ENCODE data around the gene SLC26A3. TPM values are rescaled to one million over a fixed set of nuclear protein-coding genes. Genes with fewer than 3 reads are reported as not detected.

Gene SLC26A3
- total RNA-seq, 1 experiment from 2014 or later, result not detected

GRCh38 chr7:107792364-107792763, 10.7 kb downstream of the SLC26A3 start:
- no peak overlapping the region for H3K27ac ChIP-seq (ENCODE audit: insufficient read length, low read depth, low read length)
- peaks cover 5% of the 10 kb centered on the region; the same call in 1 of the 2 replicates for H3K4me1 ChIP-seq (ENCODE audit: insufficient read depth, low read length)
- H3K18ac ChIP-seq (ENCODE audit: insufficient read length, low read depth, low read length), result no peak overlapping the region
- no CpG with 5 or more reads among the region's 6 CpGs for WGBS (ENCODE audit: extremely low coverage, insufficient read length, low lambda C conversion rate)
- TF ChIP-seq, protein P1, sequence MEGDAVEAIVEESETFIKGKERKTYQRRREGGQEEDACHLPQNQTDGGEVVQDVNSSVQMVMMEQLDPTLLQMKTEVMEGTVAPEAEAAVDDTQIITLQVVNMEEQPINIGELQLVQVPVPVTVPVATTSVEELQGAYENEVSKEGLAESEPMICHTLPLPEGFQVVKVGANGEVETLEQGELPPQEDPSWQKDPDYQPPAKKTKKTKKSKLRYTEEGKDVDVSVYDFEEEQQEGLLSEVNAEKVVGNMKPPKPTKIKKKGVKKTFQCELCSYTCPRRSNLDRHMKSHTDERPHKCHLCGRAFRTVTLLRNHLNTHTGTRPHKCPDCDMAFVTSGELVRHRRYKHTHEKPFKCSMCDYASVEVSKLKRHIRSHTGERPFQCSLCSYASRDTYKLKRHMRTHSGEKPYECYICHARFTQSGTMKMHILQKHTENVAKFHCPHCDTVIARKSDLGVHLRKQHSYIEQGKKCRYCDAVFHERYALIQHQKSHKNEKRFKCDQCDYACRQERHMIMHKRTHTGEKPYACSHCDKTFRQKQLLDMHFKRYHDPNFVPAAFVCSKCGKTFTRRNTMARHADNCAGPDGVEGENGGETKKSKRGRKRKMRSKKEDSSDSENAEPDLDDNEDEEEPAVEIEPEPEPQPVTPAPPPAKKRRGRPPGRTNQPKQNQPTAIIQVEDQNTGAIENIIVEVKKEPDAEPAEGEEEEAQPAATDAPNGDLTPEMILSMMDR (conservative IDR thresholded peaks at IDR 0.05), result no peak
- no peak overlapping the region for H4K8ac ChIP-seq (replicated peaks; ENCODE audit: insufficient read length, low read depth, low read length)
- no peaks in the 10 kb centered on the region for H3K9me3 Mint-ChIP-seq
- H3K4me2 ChIP-seq (ENCODE audit: insufficient read depth, insufficient read length, low read length), result no peak overlapping the region
- no peak overlapping the region for H3K9ac ChIP-seq (ENCODE audit: extremely low read depth, insufficient read length, low read length)
- H3K79me1 ChIP-seq (ENCODE audit: insufficient read depth, low read depth, low read length, poor library complexity, severe bottlenecking), result no peaks in the 10 kb centered on the region
- H3K27me3 ChIP-seq (ENCODE audit: insufficient read depth, low read length), result no peaks in the 10 kb centered on the region
- no peak overlapping the region for H2AFZ ChIP-seq (ENCODE audit: low read length)
- H4K91ac ChIP-seq (ENCODE audit: insufficient read length, low read depth, low read length), result no peak overlapping the region
- H3K4me1 Mint-ChIP-seq, result peaks cover 12 to 15% of the 10 kb centered on the region in 2 experiments; a peak in 3 of 4 replicates
- H4K5ac ChIP-seq (ENCODE audit: insufficient read length, low read depth, low read length), result no peak overlapping the region
- no peaks in the 10 kb centered on the region for H3K9me3 ChIP-seq (ENCODE audit: control insufficient read depth, low read depth, low read length)
- no peak for DNase-seq
- H3K56ac ChIP-seq (ENCODE audit: insufficient read length, low read depth, low read length), result no peak overlapping the region
- no peaks in the 10 kb centered on the region for H4K20me1 ChIP-seq (ENCODE audit: control insufficient read depth, insufficient read depth, insufficient read length)
- H2BK120ac ChIP-seq (ENCODE audit: low read depth, low read length, poor library complexity, severe bottlenecking), result no peak overlapping the region
- H2BK12ac ChIP-seq (ENCODE audit: insufficient read length, low read depth, low read length), result no peak overlapping the region
- H3K14ac ChIP-seq (ENCODE audit: insufficient read depth, low read length), result no peak overlapping the region
- H2AK5ac ChIP-seq (ENCODE audit: insufficient read length, low read length), result no peak overlapping the region
- H3T11ph ChIP-seq (ENCODE audit: low read length), result no peak overlapping the region
- H3K27me3 Mint-ChIP-seq (ENCODE audit: low read depth), result no peaks in the 10 kb centered on the region
- H2BK15ac ChIP-seq (ENCODE audit: low read depth, low read length), result no peak overlapping the region
- no peaks in the 10 kb centered on the region for H3K79me2 ChIP-seq (ENCODE audit: insufficient read depth, low read length)
- no peak overlapping the region for H3K23ac ChIP-seq (ENCODE audit: insufficient read length, low read depth, low read length)
- no peak overlapping the region for H2BK20ac ChIP-seq (ENCODE audit: low read depth, low read length, poor library complexity, severe bottlenecking)
- no peak overlapping the region for H3K4ac ChIP-seq (ENCODE audit: low read depth, low read length)
- no peaks in the 10 kb centered on the region for H3K23me2 ChIP-seq (ENCODE audit: insufficient read length, low read depth, low read length, poor library complexity, severe bottlenecking)
- no peak overlapping the region for H2BK5ac ChIP-seq (ENCODE audit: insufficient read length, low read length)
- no peak overlapping the region for H3K4me3 Mint-ChIP-seq
- no peak overlapping the region for H3K27ac Mint-ChIP-seq
- no peaks in the 10 kb centered on the region for H3K36me3 Mint-ChIP-seq (ENCODE audit: insufficient read depth in 1 of 3, low read depth in 3 of 3)

All from H9 (cell line).